NCI-H1694 treated with DMSO at 0.1 percent for 48 hours (cell line): ENCODE results near the gene LUZP2.

Source experiments
- DNase-seq: peaks from one replicate; lab custom pipeline; 2025; lab: John Stamatoyannopoulos, UW

LUZP2 gene

GRCh38 chr11:24567380-24567779 is 70.5 kb downstream of the LUZP2 start:
- no peak for DNase-seq

GRCh38 chr11:24572376-24572775 is 75.5 kb downstream of the LUZP2 start:
- no peak for DNase-seq

GRCh38 chr11:24574461-24574860 is 77.6 kb downstream of the LUZP2 start:
- no peak for DNase-seq

- no peak for DNase-seq
These were observed 78.5 kb downstream of the LUZP2 start for GRCh38 chr11:24575392-24575791.

GRCh38 chr11:24585192-24585591 is 88.3 kb downstream of the LUZP2 start:
- DNase-seq, result no peak

- no peak for DNase-seq
These were observed 90.8 kb downstream of the LUZP2 start for GRCh38 chr11:24587635-24588034.

GRCh38 chr11:24588081-24588480 is 91.2 kb downstream of the LUZP2 start:
- DNase-seq, result no peak

- no peak for DNase-seq
These were observed 92.2 kb downstream of the LUZP2 start for GRCh38 chr11:24589064-24589463.

- no peak for DNase-seq
These were observed 94.4 kb downstream of the LUZP2 start for GRCh38 chr11:24591283-24591682.

- no peak for DNase-seq
These were observed 95.5 kb downstream of the LUZP2 start for GRCh38 chr11:24592360-24592759.

GRCh38 chr11:24593332-24593731 is 96.5 kb downstream of the LUZP2 start:
- no peak for DNase-seq

GRCh38 chr11:24594401-24594800 is 97.5 kb downstream of the LUZP2 start:
- DNase-seq, result no peak

- no peak for DNase-seq
These were observed 101.8 kb downstream of the LUZP2 start for GRCh38 chr11:24598641-24599040.

- no peak for DNase-seq
These were observed 112.6 kb downstream of the LUZP2 start for GRCh38 chr11:24609192-24610119.

- DNase-seq, result no peak
These were observed 118.8 kb downstream of the LUZP2 start for GRCh38 chr11:24615451-24616160.

- DNase-seq, result no peak
These were observed 121.0 kb downstream of the LUZP2 start for GRCh38 chr11:24617856-24618255.

GRCh38 chr11:24619900-24620299 is 123.0 kb downstream of the LUZP2 start:
- no peak for DNase-seq

- DNase-seq, result no peak
These were observed 125.4 kb downstream of the LUZP2 start for GRCh38 chr11:24622262-24622661.

GRCh38 chr11:24623121-24623520 is 126.3 kb downstream of the LUZP2 start:
- DNase-seq, result no peak

GRCh38 chr11:24624432-24624831 is 127.6 kb downstream of the LUZP2 start:
- DNase-seq, result no peak

- no peak for DNase-seq
These were observed 129.1 kb downstream of the LUZP2 start for GRCh38 chr11:24625975-24626374.

- DNase-seq, result no peak
These were observed 131.4 kb downstream of the LUZP2 start for GRCh38 chr11:24628224-24628776.

GRCh38 chr11:24634606-24635160 is 137.8 kb downstream of the LUZP2 start:
- DNase-seq, result no peak
